Fibroblast of lung (primary cell): ENCODE data around the gene TLN1.

ENCODE experiments used
- EZH2 ChIP-seq: IDR thresholded peaks from 2 replicates; pipeline ENCODE4 v1.5.1; 2012; ENCODE audit warnings: low read length, control low read depth, mild to moderate bottlenecking; ENCODE audit errors: missing control alignments
- TF ChIP-seq, protein P1 (sequence below), 2 donors: IDR thresholded peaks in 1 of 2; conservative IDR thresholded peaks in 1 of 2; 1 replicate in 1 of 2; 2 replicates in 1 of 2; pipeline ENCODE4 v1.5.1; 2011 to 2012; ENCODE audit warnings: low read length in 2 of 2, control low read depth in 1 of 2, inconsistent platforms in 1 of 2, low read depth in 1 of 2, mild to moderate bottlenecking in 1 of 2

GRCh38 chr9:35691334-35691650, 40.7 kb downstream of the TLN1 start:
- TF ChIP-seq, protein P1, sequence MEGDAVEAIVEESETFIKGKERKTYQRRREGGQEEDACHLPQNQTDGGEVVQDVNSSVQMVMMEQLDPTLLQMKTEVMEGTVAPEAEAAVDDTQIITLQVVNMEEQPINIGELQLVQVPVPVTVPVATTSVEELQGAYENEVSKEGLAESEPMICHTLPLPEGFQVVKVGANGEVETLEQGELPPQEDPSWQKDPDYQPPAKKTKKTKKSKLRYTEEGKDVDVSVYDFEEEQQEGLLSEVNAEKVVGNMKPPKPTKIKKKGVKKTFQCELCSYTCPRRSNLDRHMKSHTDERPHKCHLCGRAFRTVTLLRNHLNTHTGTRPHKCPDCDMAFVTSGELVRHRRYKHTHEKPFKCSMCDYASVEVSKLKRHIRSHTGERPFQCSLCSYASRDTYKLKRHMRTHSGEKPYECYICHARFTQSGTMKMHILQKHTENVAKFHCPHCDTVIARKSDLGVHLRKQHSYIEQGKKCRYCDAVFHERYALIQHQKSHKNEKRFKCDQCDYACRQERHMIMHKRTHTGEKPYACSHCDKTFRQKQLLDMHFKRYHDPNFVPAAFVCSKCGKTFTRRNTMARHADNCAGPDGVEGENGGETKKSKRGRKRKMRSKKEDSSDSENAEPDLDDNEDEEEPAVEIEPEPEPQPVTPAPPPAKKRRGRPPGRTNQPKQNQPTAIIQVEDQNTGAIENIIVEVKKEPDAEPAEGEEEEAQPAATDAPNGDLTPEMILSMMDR (conservative IDR thresholded peaks at IDR 0.05 in 1 of 2, IDR thresholded peaks at IDR 0.05 in 1 of 2; ENCODE audit: low read depth in 1 of 2, low read length in 2 of 2) = no peak
- no peak for TF ChIP-seq EZH2
